Stimulated activated CD8-positive, alpha-beta memory T cell treated with anti-CD3 and anti-CD28 coated beads, Interleukin-15, amount 100 ng/mL, for 48 hours (primary cell): ENCODE data around the gene ITPRIPL1.
"Not testable (repeated sequence)": the region's sequence is repeated elsewhere in the genome, so short reads cannot be mapped to it uniquely, and the experiment has no call there.

Experiments
- DNase-seq, 2 donors: peaks; one replicate each; pipeline ENCODE4 v3.0.0-alpha.2; 2020; ENCODE audit warnings: low read depth in 2 of 2

The ITPRIPL1 gene, protein sequence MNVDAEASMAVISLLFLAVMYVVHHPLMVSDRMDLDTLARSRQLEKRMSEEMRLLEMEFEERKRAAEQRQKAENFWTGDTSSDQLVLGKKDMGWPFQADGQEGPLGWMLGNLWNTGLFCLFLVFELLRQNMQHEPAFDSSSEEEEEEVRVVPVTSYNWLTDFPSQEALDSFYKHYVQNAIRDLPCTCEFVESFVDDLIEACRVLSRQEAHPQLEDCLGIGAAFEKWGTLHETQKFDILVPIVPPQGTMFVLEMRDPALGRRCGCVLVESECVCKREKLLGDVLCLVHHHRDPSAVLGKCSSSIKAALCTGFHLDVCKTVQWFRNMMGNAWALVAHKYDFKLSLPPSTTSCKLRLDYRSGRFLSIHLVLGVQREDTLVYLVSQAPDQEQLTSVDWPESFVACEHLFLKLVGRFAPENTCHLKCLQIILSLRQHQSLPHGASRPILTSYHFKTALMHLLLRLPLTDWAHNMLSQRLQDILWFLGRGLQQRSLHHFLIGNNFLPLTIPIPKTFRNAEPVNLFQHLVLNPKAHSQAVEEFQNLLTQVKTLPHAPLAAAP

DNA sequence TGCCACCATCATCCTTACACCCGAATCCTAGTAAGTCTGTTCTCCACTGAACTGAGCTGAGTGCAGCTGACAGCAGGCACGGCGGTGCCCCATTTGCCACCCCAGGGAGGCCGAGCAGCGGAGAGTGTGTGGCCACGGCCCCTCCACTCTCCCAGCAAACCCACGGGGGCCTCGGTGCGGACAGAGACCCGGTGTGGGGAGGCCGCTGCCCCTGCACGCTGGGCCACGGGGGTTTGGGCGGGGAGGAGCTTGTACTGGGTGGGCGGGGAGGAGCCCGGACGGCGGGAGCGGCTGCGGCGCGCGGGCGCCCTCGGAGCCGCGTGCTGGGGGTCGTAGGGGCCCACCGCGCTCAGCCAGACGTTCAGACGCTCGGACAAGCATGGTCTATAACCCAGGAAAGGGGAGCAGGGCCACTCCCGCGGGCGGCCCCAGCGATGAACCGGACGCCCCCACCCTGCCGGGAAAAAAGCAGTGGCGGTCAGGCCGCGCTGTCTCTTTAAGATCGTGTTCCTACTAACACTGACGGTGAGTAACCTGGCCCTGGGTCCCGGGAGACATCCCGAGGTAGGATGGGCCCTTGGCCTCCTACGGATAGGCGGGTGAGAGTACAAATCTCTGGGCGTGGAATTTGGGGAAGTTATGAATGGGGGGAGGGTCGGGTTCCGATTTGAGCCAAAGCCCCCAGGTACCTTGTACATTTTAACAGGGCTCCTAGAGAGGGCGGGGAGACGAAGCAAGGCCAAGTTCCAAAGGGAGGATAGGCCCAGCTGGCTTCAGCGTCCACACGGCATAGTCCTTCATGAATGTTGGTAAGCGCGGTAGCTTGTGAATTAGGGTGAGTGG lies at the start of gene ITPRIPL1:
ITPRIPL1 (plus strand) TSS at position 277 of the 843 bp plus-strand sequence; CDS start at position 800, 523 bp downstream.
- DNase-seq = peak in 1 of 2 donors; percentile 36

DNA sequence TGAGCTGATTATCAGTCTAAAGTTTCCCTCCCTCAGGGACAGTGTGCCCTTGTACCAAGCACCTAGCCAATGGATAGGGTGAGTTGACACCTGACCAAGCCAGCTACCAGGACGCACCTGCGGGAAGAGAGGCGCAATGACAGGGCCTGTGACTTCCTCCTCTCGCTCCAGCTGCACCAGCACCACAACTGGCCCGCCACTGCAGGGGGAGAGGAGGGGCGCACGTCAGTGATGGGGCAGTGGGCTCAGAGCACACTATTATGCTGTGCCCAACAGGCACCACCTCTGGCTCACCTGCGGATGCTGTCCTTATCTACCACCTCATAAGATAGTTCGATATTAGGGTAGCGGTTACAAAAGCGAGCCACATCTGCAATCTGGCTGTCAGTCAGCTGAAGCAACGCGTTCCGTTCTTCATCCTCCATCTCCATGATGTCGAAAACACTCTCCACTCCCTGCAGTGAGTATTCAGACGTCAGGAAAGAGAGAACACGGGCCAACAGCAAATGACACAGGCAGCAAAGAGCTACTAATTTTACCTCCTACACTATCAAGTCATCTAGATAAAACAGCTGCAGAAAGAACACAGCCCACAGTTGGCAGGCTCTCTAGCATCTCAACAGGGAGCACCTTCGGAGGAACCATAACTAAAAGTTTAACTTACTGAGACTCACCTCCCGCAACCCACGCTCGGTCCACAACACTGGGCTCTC lies 48.2 kb upstream of the ITPRIPL1 start:
- no peak for DNase-seq

DNA sequence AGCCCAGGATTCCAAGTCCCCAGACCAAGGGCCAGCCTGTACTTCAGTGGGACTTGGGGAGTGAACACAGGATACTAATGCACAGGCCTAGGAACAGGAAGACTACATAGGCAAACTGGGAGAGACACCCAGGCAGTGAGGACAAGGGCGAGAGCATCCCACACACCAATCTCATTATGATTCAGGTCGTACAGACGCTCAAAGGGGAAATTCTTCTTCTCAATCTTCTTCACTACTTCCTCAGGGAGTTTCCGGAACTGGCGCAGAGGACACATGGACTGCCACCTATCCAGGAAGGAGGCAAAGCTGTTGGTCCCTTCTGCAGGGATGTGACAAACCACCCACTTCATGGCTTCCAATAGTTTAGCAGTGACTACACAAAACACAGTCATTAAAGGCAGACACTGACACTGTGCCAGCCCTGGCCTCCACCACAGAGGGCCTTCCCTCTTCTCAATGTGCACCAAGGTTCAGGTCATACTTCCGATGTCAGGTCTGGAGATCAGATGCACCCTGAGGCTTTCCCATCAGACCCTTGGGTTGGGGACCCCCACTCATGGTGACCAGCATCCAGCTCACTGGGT lies 37.8 kb upstream of the ITPRIPL1 start:
- no peak for DNase-seq

DNA sequence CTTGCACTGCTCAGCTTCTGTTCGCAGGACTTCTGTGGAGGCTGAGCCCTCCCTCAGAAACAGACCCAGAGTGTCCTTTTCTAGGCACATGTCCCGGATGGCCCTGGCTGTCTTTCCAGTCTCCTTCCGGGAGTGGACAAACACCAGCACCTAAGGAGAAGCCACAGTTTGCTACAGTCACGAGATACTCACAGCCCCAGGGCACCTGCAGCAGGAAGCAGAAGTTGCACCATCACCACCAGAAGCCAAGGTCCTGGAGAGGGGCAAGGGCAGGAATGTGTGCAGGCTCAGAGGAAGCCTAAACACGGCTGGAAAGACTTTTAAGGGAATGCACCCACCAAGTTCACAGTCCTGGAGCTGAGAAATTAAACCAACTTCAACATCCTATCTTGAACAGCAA lies 33.4 kb upstream of the ITPRIPL1 start:
- no peak for DNase-seq

DNA sequence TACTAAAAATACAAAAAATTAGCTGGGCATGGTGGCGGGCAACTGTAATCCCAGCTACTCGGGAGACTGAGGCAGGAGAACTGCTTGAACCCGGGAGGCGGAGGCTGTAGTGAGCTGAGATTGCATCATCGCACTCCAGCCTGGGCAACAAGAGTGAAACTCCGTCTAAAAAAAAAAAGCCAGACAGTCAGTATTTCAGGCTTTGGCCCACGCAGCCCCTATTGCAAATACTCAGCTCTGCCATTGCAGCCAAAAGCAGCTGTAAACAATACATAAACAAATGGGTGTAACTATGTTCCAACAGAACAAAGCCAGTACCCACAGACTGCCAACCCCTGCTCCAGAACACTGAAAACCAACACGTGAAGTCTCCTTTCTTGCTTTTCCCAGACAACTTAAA lies 30.8 kb upstream of the ITPRIPL1 start:
- not testable (repeated sequence) for DNase-seq

DNA sequence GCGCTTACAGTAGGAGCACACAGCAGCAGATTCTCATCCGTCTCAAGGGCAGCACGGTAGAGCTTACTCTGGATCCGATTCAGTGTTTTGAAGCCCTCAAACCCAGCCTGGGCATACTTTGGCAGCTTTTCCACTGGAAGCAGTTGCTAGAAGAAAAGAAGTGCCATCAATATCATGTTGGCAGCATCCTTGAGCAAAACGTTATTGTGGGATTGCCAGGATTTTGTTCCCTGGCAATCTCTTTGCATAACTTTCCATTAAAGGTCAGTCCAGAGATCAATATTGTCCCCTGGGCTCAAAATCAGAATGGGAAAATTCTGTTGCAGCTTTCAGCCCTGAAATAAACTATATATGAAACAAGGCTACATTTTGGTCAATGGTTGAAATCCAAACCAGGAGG lies 28.2 kb upstream of the ITPRIPL1 start:
- no peak for DNase-seq

DNA sequence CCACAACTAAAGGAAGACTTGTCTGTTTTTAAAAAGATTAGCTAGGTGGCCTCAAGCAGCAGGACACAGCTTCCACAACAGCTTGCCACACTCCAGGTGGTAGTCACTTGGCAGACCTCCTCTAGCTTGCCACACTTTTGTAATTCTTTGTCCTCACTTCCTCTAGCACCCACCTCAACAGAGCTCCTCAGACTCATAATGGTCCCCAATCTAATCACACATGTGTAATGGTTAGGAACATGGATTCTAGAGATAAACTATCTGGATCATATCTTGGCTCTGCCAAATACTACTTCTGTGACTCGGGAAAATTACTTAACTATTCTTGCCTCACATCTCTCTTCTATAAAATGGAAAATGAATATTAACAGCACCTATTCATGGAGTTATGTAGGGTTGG lies 23.3 kb upstream of the ITPRIPL1 start:
- no peak for DNase-seq

DNA sequence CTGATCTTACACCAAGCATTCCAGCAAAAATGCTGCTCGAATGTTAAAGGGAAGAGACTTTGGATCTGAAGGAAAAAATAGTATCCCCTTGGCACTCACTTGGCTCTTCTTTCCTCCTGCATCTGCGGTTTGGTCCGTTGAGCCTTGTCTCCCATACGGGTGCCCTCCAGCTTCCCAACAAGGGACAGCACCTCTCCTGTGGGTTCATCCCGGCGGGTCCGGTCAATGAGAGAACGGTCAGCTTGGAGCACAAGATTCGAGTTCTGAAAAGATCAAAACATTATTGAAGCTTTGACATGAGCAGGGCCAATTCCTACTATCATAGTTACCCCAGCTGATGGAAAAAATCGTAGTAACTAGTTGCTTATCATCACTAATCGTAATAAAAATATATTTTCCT lies 20.5 kb upstream of the ITPRIPL1 start:
- no peak for DNase-seq

DNA sequence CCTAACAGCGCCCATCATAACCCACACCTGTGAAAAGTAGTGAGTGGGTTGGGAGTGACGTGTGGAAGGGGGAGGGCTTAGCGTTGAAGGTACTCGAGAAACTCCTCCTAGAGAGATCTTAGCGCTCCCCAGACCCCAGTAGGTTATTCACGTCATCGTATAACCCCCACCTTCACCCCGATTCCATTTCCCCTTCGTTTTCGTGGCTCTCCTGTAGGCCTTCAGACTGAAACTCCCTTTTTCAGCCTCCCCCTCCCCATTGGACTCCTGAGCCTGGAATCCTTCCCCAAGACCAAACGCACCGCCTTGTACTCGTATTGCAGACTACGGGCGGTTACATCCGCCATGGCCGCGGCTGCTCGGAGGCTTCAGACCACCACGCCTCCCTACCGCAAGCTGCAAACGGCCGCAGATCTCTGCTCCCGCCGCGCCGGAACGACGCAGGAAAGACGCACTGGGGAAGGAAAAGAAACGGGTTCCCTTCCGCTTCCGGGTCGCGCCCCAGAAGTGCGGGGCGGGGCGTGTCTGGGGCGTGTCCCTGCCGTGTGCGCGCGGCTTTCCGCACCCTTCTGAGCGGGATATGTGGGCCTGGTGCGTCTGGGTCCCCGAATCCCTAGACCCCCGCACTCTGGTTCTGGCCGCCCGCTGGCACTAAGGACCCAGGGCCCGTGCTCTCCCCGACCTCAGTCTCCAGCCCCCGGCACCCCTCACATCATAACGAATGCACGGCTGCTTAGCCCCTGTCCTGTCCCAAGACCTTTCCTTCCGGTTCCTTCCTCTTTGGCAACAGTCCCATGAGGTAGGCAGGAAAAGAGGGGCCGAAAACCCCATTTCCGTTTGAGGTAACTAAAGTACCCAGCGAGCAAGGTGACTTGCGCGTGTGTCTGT lies 19.8 kb upstream of the ITPRIPL1 start, which contains the start of gene SNRNP200:
SNRNP200 (minus strand) TSS at position 456 of the 888 bp plus-strand sequence; CDS start at position 347, 109 bp downstream.
- peak; percentile 87 to 88 for DNase-seq

DNA sequence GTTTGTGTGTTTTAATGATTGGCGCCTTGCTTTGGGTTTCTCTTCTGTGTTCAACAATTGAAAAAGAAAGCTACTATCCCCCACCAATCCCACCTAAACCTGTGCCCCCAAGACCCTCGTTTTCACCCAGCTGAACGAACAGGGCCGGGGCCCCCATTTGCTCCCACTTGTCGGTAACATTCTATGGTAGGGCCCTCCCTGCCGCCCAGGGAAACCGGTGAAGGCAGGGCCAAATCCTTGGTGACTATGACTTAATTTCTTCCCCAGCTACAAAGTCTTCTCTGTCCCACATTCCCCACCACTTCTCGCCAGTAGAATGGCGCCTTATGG lies 19.2 kb upstream of the ITPRIPL1 start:
- DNase-seq = no peak

DNA sequence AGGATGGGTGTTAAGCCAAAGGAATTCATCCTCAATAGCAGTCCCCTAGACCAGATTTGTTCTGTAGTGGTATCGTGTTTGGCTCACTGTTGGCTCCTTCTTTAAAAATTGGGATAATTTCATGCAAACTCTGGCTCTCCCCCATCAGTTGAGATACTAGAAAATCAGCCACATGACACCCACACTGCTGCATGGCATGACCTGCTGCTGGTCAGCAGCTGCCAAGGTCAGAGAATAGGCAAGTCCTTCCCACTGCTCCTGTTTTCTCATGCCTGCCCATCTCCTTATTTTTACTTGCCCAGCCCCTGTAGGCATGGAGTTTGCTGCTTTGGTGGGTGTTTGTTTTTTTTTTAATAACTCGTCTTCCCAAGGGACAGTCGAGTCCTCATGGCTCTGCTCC lies 18.7 kb upstream of the ITPRIPL1 start:
- DNase-seq = no peak

DNA sequence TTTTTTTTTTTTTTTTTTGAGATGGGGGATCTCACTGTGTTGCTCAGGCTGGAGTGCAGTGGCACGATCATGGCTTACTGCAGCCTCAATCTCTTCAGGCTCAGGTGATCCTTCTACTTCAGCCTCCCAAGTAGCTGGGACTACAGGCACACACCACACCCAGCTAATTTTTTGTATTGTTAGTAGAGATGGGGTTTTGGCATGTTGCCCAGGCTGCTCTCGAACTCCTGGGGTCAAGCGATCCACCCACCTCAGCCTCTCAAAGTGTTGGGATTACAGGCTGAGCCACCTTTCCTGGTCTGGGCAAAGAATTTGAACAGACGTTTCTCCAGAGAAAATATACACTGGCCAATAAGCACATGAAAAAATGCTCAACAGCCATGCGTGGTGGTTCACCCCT lies 16.9 kb upstream of the ITPRIPL1 start:
- no peak for DNase-seq

DNA sequence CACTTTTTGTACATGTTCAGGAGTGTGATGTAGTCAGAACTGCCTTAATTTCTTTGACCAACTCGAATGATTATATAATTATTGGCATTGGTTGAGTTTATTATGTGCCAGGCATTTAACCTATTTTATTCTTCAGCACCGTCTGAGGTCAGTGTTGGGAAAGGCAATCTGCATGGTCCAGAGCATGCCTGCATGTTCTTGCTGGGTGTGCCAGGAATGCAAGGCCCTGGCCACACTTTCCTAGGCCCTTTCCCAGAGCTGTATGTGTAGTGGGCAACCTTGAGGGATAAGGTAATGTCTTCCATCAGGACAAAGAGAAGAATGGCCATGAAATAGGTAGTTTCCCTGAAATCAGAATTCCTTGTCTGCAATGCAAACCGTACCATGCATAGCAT lies 10.1 kb upstream of the ITPRIPL1 start:
- no peak for DNase-seq

DNA sequence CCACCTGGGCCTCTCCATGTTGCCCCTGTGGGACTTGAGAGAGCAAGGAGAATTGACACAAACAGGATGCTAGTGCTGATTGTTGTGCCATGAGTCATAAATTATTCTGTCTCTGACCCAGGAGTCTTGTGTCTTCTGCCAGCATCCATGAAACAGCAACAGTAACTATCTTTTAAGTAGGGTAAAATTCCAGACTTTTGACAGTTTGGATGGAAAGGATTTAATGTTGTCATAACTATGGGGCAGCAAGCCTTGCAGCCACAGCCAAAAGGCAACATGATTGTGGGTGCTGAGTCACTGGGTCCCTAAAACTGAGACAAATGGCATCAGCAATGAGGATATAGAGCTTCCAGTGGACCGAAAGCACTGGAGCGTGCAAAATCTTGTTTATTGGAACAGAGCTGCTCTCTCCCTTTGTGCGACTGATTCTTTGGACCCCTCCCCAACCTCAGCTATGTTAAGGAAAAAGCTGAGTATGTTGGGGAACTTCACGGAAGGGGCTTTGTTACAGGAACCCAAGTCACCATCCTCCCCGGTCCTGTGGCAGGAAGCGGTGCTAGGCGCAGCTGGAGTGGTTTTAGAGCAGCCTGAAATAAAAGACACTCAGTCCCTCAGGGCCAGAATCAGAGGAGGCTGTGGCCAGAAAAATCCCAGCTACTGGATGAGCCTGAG lies 9.6 kb upstream of the ITPRIPL1 start:
- peak in 1 of 2 donors; percentile 11 for DNase-seq

DNA sequence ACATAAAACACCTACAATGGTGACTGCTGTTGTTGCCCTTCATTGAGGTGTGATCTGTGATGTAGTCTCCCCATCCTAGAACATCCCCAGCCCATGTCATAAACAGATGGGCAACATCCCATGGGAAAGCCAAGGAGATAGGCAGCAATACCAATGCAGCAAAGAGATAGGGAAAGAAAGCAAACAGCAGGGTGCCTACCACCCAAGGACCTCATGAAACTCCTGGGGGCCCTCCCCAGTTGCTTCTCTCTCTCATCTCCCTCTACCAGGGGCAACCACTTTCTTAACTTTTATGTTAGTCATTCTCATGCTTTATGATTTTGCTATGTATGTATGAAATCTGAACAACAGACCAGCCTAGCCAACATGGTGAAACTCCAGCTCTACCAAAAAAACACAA lies 8.1 kb upstream of the ITPRIPL1 start:
- DNase-seq = no peak

DNA sequence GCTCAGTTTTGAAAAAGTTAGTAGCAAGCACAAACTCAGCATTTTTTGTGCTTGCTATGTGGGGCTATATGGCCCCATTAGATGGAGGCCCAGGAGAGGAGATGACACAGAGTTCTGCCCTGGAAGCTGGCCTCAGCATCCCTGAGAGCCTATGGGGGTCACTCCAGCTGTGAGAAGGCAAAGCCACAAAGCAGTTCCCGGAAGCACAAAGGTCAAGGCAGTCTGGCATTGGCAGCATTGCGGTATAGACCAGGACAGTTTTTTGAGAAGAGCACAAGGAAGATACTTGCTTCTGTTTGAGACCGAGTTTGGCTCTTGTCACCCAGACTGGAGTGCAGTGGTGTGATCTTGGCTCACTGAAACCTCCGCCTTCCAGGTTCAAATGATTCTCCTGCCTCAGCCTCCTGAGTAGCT lies 7.5 kb upstream of the ITPRIPL1 start:
- no peak for DNase-seq

DNA sequence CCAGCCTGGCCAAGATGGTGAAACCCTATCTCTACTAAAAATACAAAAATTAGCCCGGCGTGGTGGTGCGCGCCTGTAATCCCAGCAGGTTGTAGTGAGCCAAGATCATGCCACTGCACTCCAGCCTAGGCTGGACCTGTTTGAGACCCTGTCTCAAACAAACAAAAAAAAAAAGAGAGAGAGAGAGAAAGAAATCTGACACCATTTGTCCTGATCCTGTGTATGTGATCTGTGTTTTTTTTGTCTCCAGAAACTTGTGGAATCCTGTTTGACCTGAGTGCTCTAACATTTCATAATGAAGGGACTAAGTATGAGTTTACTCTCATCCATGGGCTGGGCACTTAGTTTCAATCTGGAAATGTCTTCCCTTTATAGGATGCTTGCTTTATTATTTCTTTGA lies 6.4 kb upstream of the ITPRIPL1 start:
- no peak for DNase-seq

DNA sequence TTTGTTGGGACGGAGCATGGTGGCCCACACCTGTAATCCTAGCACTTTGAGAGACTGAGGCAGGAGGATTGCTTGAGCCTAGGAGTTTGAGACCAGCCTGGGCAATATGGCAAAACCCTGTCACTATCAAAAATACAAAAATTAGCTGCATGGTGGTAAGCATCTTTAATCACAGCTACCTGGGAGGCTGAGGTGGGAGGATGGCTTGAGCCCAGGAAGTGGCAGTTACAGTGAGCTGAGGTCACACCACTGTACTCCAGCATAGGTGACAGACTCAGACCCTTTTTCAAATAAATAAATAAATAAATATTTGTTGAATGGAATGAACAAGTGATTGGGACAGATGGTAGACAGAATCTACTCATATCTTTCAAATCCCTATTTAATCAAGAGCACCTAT lies 5.7 kb upstream of the ITPRIPL1 start:
- DNase-seq = no peak

DNA sequence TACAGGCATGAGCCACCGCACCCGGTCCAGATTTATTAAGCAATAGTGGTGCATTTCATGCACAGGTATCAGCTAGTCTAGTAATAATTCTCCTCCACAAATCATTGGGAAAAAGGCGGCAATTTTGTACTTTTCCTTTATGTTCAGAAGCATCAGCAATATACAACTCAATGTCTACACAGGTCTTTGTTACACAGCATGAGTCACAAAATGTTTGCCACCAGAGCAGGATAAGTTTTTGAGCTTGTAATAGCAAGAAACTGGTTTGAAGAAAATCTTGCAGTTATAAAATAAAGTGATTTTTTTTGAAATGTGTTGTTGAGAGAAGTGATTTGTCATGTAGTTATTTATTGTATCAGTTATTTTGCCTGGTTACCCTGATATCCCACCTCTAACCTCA lies 4.8 kb upstream of the ITPRIPL1 start:
- DNase-seq = no peak
